CD4-positive, alpha-beta T cell treated with Interleukin-4 for 4 hours (primary cell): ENCODE data around the gene STK32C.
"Not testable (repeated sequence)": the region's sequence is repeated elsewhere in the genome, so short reads cannot be mapped to it uniquely, and the experiment has no call there.

Experiments used
- DNase-seq: peaks from one replicate; pipeline ENCODE4 v3.0.0-alpha.2; 2020

Gene STK32C

GRCh38 chr10:132337854-132338253, 30.1 kb upstream of the STK32C start:
- not testable (repeated sequence) for DNase-seq

GRCh38 chr10:132336919-132337407, 29.2 kb upstream of the STK32C start:
- no peak for DNase-seq

GRCh38 chr10:132336064-132336746, 28.5 kb upstream of the STK32C start:
- no peak for DNase-seq

GRCh38 chr10:132335189-132336063, 27.7 kb upstream of the STK32C start:
- DNase-seq, result peak; percentile 11

GRCh38 chr10:132334631-132335188, 27.0 kb upstream of the STK32C start:
- no peak for DNase-seq

GRCh38 chr10:132333386-132333785, 25.6 kb upstream of the STK32C start:
- no peak for DNase-seq

GRCh38 chr10:132332433-132332754, 24.6 kb upstream of the STK32C start:
- DNase-seq, result peak; percentile 37

- DNase-seq, result peak; percentile 99
Measured at GRCh38 chr10:132331601-132332432, 24.1 kb upstream of the STK32C start, which contains the start of gene LRRC27. TSS of gene LRRC27 (plus strand) at chr10:132332193. CDS start at chr10:132333525, 1,332 bp downstream.

GRCh38 chr10:132330486-132330833, 22.7 kb upstream of the STK32C start:
- no peak for DNase-seq

GRCh38 chr10:132329565-132330485, 22.1 kb upstream of the STK32C start:
- peak; percentile 44 for DNase-seq

- no peak for DNase-seq
Measured at GRCh38 chr10:132328738-132329137, 21.0 kb upstream of the STK32C start.

- DNase-seq, result no peak
Measured at GRCh38 chr10:132328106-132328505, 20.4 kb upstream of the STK32C start.

- DNase-seq, result no peak
Measured at GRCh38 chr10:132326925-132327324, 19.2 kb upstream of the STK32C start.

GRCh38 chr10:132326344-132326889, 18.7 kb upstream of the STK32C start:
- no peak for DNase-seq

GRCh38 chr10:132324186-132324585, 16.4 kb upstream of the STK32C start:
- no peak for DNase-seq

- DNase-seq, result no peak
Measured at GRCh38 chr10:132322586-132323048, 14.9 kb upstream of the STK32C start.

- no peak for DNase-seq
Measured at GRCh38 chr10:132321726-132322125, 14.0 kb upstream of the STK32C start.

- no peak for DNase-seq
Measured at GRCh38 chr10:132320654-132321469, 13.1 kb upstream of the STK32C start.

- DNase-seq, result no peak
Measured at GRCh38 chr10:132319853-132320653, 12.3 kb upstream of the STK32C start.
